ENCODE results near the gene RIPK4.

The RIPK4 gene

GRCh38 chr21:41752231-41752681, 14.6 kb downstream of the RIPK4 start:
- DNase-seq, result no peak

- no peak for DNase-seq
These were observed 15.2 kb downstream of the RIPK4 start for GRCh38 chr21:41751611-41752011.

GRCh38 chr21:41750532-41751151, 16.2 kb downstream of the RIPK4 start:
- DNase-seq, result no peak

GRCh38 chr21:41750051-41750450, 16.8 kb downstream of the RIPK4 start:
- no peak for DNase-seq

- no peak for DNase-seq
These were observed 17.6 kb downstream of the RIPK4 start for GRCh38 chr21:41749286-41749685.

- no peak for DNase-seq
These were observed 18.7 kb downstream of the RIPK4 start for GRCh38 chr21:41747943-41748738.

- no peak for DNase-seq
These were observed 20.2 kb downstream of the RIPK4 start for GRCh38 chr21:41746744-41747006.

GRCh38 chr21:41745971-41746743, 20.7 kb downstream of the RIPK4 start:
- no peak for DNase-seq

- DNase-seq, result no peak
These were observed 21.6 kb downstream of the RIPK4 start for GRCh38 chr21:41745026-41745820.

- DNase-seq, result no peak
These were observed 22.6 kb downstream of the RIPK4 start for GRCh38 chr21:41744028-41744930.

GRCh38 chr21:41743321-41744027, 23.4 kb downstream of the RIPK4 start:
- DNase-seq, result no peak

GRCh38 chr21:41742073-41742875, 24.6 kb downstream of the RIPK4 start:
- DNase-seq, result no peak

GRCh38 chr21:41741253-41742072, 25.4 kb downstream of the RIPK4 start:
- DNase-seq, result no peak

- no peak for DNase-seq
These were observed 26.1 kb downstream of the RIPK4 start for GRCh38 chr21:41740604-41741252.

GRCh38 chr21:41739936-41740335, 26.9 kb downstream of the RIPK4 start:
- no peak for DNase-seq

GRCh38 chr21:41739011-41739410, 27.8 kb downstream of the RIPK4 start:
- DNase-seq, result no peak

GRCh38 chr21:41737651-41738324, 29.1 kb downstream of the RIPK4 start:
- no peak for DNase-seq

- no peak for DNase-seq
These were observed 30.4 kb downstream of the RIPK4 start for GRCh38 chr21:41736423-41736822.
